WTC11 (cell line): Measurements from ENCODE around the gene LSM3. TPM values are rescaled to one million over a fixed set of nuclear protein-coding genes. Genes with fewer than 3 reads are reported as not detected.
A peak's percentile ranks its signal among the peaks of the same experiment; 100 is the strongest.

Source experiments
- ATAC-seq: fragments of 200-7000 bp; cut with Tn5 transposase; 2 replicates; pipeline ENCODE4 v1.10.0; 2021; ENCODE audit warnings: mild to moderate bottlenecking, moderate library complexity
- CTCF ChIA-PET: fragments of 300-600 bp; sonication (Branson Sonifier 250); formaldehyde crosslinking; loops from one replicate; lab custom pipeline; 2021; ENCODE audit warnings: antibody characterized with exemption; lab: Charles Lee
- POLR2A ChIA-PET: fragments of 350-600 bp; sonication (Branson Sonifier 250); formaldehyde crosslinking; loops from one replicate; lab custom pipeline; 2021; ENCODE audit warnings: antibody characterized with exemption; lab: Charles Lee
- DNase-seq: peaks from one replicate; pipeline ENCODE4 v3.0.0; 2021; ENCODE audit warnings: low spot score
- H3K27ac Mint-ChIP-seq: 2 replicates; pipeline ENCODE4 v1.8.0; 2021; ENCODE audit warnings: mixed read lengths
- H3K27me3 Mint-ChIP-seq: 2 replicates; pipeline ENCODE4 v1.8.0; 2021; ENCODE audit warnings: low read depth, mild to moderate bottlenecking, moderate library complexity, mixed read lengths
- H3K36me3 Mint-ChIP-seq: 2 replicates; pipeline ENCODE4 v1.8.0; 2021; ENCODE audit warnings: mixed read lengths
- H3K4me1 Mint-ChIP-seq: 2 replicates; pipeline ENCODE4 v1.8.0; 2022; ENCODE audit warnings: mixed read lengths
- H3K4me3 Mint-ChIP-seq: 2 replicates; pipeline ENCODE4 v1.8.0; 2021; ENCODE audit warnings: mild to moderate bottlenecking, moderate library complexity, mixed read lengths
- H3K9me3 Mint-ChIP-seq: 2 replicates; pipeline ENCODE4 v1.8.0; 2021; ENCODE audit warnings: mixed read lengths
- E2F5 ChIP-seq: sonication (generic); formaldehyde crosslinking; IDR thresholded peaks from 2 replicates; pipeline ENCODE4 v1.8.1; 2022; ENCODE audit warnings: mild to moderate bottlenecking, moderate library complexity, missing genetic modification reagents
- ESRRA ChIP-seq: sonication (generic); formaldehyde crosslinking; IDR thresholded peaks from 2 replicates; pipeline ENCODE4 v1.8.1; 2022; ENCODE audit warnings: mild to moderate bottlenecking, missing genetic modification reagents, borderline replicate concordance
- FOXJ3 ChIP-seq: sonication (generic); formaldehyde crosslinking; IDR thresholded peaks from 2 replicates; pipeline ENCODE4 v1.9.0; 2021; ENCODE audit warnings: missing genetic modification reagents, mild to moderate bottlenecking, borderline replicate concordance
- FOXP1 ChIP-seq: sonication (generic); formaldehyde crosslinking; IDR thresholded peaks from 2 replicates; pipeline ENCODE4 v1.8.0; 2022; ENCODE audit warnings: missing genetic modification reagents, mild to moderate bottlenecking, moderate library complexity, borderline replicate concordance
- GABPB1 ChIP-seq: sonication (generic); formaldehyde crosslinking; IDR thresholded peaks from 2 replicates; pipeline ENCODE4 v1.8.1; 2023; ENCODE audit warnings: mild to moderate bottlenecking, missing genetic modification reagents
- NFATC4 ChIP-seq: fragments of 250-450 bp; sonication (Bioruptor Pico); IDR thresholded peaks from 2 replicates; pipeline ENCODE4 v1.9.0; 2021; ENCODE audit warnings: mild to moderate bottlenecking
- NFE2L1 ChIP-seq: sonication (generic); formaldehyde crosslinking; IDR thresholded peaks from 2 replicates; pipeline ENCODE4 v1.8.1; 2023; ENCODE audit warnings: missing genetic modification reagents
- NR3C1 ChIP-seq: sonication (generic); formaldehyde crosslinking; conservative IDR thresholded peaks from 2 replicates; pipeline ENCODE4 v1.8.1; 2023; ENCODE audit warnings: low read depth, mild to moderate bottlenecking, missing genetic modification reagents
- PRRX2 ChIP-seq: fragments of 250-450 bp; sonication (Bioruptor Pico); IDR thresholded peaks from 2 replicates; pipeline ENCODE4 v1.8.0; 2021; ENCODE audit warnings: mild to moderate bottlenecking
- RELA ChIP-seq: sonication (generic); formaldehyde crosslinking; IDR thresholded peaks from 2 replicates; pipeline ENCODE4 v1.8.1; 2022; ENCODE audit warnings: missing genetic modification reagents, mild to moderate bottlenecking, borderline replicate concordance
- SMAD4 ChIP-seq: sonication (generic); formaldehyde crosslinking; IDR thresholded peaks from 2 replicates; pipeline ENCODE4 v1.8.0; 2022; ENCODE audit warnings: mild to moderate bottlenecking, missing genetic modification reagents
- SOX15 ChIP-seq: fragments of 250-450 bp; sonication (Bioruptor Pico); IDR thresholded peaks from 2 replicates; pipeline ENCODE4 v1.9.0; 2021; ENCODE audit warnings: mild to moderate bottlenecking
- SP1 ChIP-seq: sonication (generic); formaldehyde crosslinking; conservative IDR thresholded peaks from 2 replicates; pipeline ENCODE4 v1.8.1; 2022; ENCODE audit warnings: missing genetic modification reagents
- STAT6 ChIP-seq: sonication (generic); formaldehyde crosslinking; conservative IDR thresholded peaks from 2 replicates; pipeline ENCODE4 v1.8.1; 2023; ENCODE audit warnings: mild to moderate bottlenecking, low read depth, missing genetic modification reagents, moderate library complexity
- TEAD1 ChIP-seq: sonication (generic); formaldehyde crosslinking; IDR thresholded peaks from 2 replicates; pipeline ENCODE4 v1.8.0; 2022; ENCODE audit warnings: mild to moderate bottlenecking, missing genetic modification reagents
- TEAD4 ChIP-seq: sonication (generic); formaldehyde crosslinking; IDR thresholded peaks from 2 replicates; pipeline ENCODE4 v1.8.0; 2022; ENCODE audit warnings: mild to moderate bottlenecking, missing genetic modification reagents
- ZBTB21 ChIP-seq: sonication (generic); formaldehyde crosslinking; IDR thresholded peaks from 2 replicates; pipeline ENCODE4 v1.8.1; 2023; ENCODE audit warnings: mild to moderate bottlenecking, missing genetic modification reagents, borderline replicate concordance
- ZNF121 ChIP-seq: sonication (generic); formaldehyde crosslinking; IDR thresholded peaks from 2 replicates; pipeline ENCODE4 v1.8.0; 2023; ENCODE audit warnings: missing genetic modification reagents
- ZNF138 ChIP-seq: sonication (generic); formaldehyde crosslinking; conservative IDR thresholded peaks from 2 replicates; pipeline ENCODE4 v1.8.1; 2022; ENCODE audit warnings: mild to moderate bottlenecking, moderate library complexity, missing genetic modification reagents
- ZNF219 ChIP-seq: sonication (generic); formaldehyde crosslinking; IDR thresholded peaks from 2 replicates; pipeline ENCODE4 v1.8.0; 2023; ENCODE audit warnings: missing genetic modification reagents, mild to moderate bottlenecking, borderline replicate concordance
- ZNF317 ChIP-seq: sonication (generic); formaldehyde crosslinking; IDR thresholded peaks from 2 replicates; pipeline ENCODE4 v1.8.1; 2023; ENCODE audit warnings: low read depth, mild to moderate bottlenecking, moderate library complexity, missing genetic modification reagents, borderline replicate concordance
- ZNF396 ChIP-seq: fragments of 250-450 bp; sonication (Bioruptor Pico); IDR thresholded peaks from 2 replicates; pipeline ENCODE4 v1.8.0; 2021; ENCODE audit warnings: mild to moderate bottlenecking, moderate library complexity, borderline replicate concordance
- ZNF416 ChIP-seq: fragments of 250-450 bp; sonication (Bioruptor Pico); IDR thresholded peaks from 2 replicates; pipeline ENCODE4 v1.9.0; 2021; ENCODE audit warnings: mild to moderate bottlenecking, inconsistent platforms
- ZNF671 ChIP-seq: fragments of 250-450 bp; sonication (Bioruptor Pico); IDR thresholded peaks from 2 replicates; pipeline ENCODE4 v1.8.0; 2021; ENCODE audit warnings: mild to moderate bottlenecking
- total RNA-seq: library from RNA; stranded (reverse); gene quantifications from 3 replicates; pipeline ENCODE4 v1.2.3, GENCODE V29; 2021
- TF ChIP-seq, protein P1 (sequence below): sonication (generic); formaldehyde crosslinking; conservative IDR thresholded peaks from 2 replicates; pipeline ENCODE4 v1.8.1; 2022; ENCODE audit warnings: mild to moderate bottlenecking, missing genetic modification reagents
- TF ChIP-seq, protein P2 (sequence below): fragments of 250-450 bp; sonication (Bioruptor Pico); IDR thresholded peaks from 2 replicates; pipeline ENCODE4 v1.9.0; 2021; ENCODE audit warnings: mild to moderate bottlenecking
- TF ChIP-seq, protein P3 (sequence below): sonication (generic); formaldehyde crosslinking; IDR thresholded peaks from 2 replicates; pipeline ENCODE4 v1.8.1; 2022; ENCODE audit warnings: low read depth, mild to moderate bottlenecking, moderate library complexity, missing genetic modification reagents, borderline replicate concordance

Gene LSM3
- total RNA-seq, 1 experiment from 2014 or later = 21.4 TPM

DNA sequence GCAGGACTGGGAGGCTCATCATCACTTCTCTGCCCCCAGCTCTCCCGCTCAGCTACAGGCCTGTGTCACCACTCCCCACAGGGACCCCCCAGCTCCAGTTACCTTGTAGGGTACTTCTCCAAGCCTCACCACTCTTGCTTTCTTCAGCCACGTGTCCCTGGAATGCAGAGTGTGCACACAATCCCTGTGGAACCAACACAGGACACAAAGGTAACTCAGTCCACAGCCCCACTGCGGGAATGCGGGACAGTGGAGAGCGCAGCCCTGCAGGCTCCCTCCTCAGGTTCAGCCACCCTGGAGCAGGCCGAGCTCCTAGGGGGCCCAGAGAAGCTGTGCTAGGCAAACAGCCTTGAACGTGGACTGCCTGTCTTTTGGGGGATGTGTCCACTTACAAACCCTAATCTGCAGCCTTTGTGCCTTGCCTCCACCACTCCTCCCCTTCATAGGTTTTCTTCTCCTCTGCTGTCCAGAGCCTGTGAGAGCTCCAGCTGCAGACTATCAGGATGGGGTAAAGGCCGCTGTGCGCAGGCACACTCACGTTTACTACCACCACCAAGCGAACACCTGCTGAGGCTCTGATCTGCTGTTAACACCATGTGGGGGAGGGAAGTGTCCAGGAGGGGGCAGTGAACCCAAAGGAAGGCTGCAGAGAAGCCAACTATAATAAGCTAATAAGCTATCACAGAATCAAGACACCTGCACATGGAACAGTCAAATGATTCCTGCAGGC lies 26.2 kb upstream of the LSM3 start:
- H3K4me3 Mint-ChIP-seq = no peak overlapping the region
- POLR2A ChIA-PET = no interaction called here
- no peaks in the 10 kb centered on the region for H3K9me3 Mint-ChIP-seq
- TF ChIP-seq E2F5 (CRISPR knock-in tag) = no peak
- TF ChIP-seq ZBTB21 (CRISPR knock-in tag) = no peak
- TF ChIP-seq SP1 = no peak
- TF ChIP-seq, protein P1, sequence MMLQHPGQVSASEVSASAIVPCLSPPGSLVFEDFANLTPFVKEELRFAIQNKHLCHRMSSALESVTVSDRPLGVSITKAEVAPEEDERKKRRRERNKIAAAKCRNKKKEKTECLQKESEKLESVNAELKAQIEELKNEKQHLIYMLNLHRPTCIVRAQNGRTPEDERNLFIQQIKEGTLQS (CRISPR knock-in tag) = no peak
- TF ChIP-seq ZNF671 (CRISPR knock-in tag) = no peak
- TF ChIP-seq, protein P2, sequence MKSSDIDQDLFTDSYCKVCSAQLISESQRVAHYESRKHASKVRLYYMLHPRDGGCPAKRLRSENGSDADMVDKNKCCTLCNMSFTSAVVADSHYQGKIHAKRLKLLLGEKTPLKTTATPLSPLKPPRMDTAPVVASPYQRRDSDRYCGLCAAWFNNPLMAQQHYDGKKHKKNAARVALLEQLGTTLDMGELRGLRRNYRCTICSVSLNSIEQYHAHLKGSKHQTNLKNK = no peak
- no peak for TF ChIP-seq FOXP1 (CRISPR knock-in tag)
- no peak for TF ChIP-seq ZNF416 (CRISPR knock-in tag)
- TF ChIP-seq NFATC4 (CRISPR knock-in tag) = no peak
- TF ChIP-seq SMAD4 (CRISPR knock-in tag) = no peak
- TF ChIP-seq PRRX2 (CRISPR knock-in tag) = no peak
- TF ChIP-seq TEAD4 (CRISPR knock-in tag) = no peak
- no peak for TF ChIP-seq ZNF219
- TF ChIP-seq ZNF138 = no peak
- no peak for TF ChIP-seq RELA
- TF ChIP-seq NR3C1 = no peak
- TF ChIP-seq, protein P3, sequence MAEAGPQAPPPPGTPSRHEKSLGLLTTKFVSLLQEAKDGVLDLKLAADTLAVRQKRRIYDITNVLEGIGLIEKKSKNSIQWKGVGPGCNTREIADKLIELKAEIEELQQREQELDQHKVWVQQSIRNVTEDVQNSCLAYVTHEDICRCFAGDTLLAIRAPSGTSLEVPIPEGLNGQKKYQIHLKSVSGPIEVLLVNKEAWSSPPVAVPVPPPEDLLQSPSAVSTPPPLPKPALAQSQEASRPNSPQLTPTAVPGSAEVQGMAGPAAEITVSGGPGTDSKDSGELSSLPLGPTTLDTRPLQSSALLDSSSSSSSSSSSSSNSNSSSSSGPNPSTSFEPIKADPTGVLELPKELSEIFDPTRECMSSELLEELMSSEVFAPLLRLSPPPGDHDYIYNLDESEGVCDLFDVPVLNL (CRISPR knock-in tag) = no peak
- DNase-seq = no peak
- H3K36me3 Mint-ChIP-seq = peaks cover 23% of the 10 kb centered on the region
- H3K27me3 Mint-ChIP-seq = no peaks in the 10 kb centered on the region
- no peak overlapping the region for H3K27ac Mint-ChIP-seq
- peaks cover 14% of the 10 kb centered on the region for H3K4me1 Mint-ChIP-seq
- ATAC-seq = peak; percentile 13; the same call in 1 of the 2 replicates
- CTCF ChIA-PET = interaction anchor here (0.6 to 2.3 kb wide), 6 partner anchors 26 to 495 kb away, joined by 3 to 10 read pairs (median 4); partner anchors contain the start of gene XPC

DNA sequence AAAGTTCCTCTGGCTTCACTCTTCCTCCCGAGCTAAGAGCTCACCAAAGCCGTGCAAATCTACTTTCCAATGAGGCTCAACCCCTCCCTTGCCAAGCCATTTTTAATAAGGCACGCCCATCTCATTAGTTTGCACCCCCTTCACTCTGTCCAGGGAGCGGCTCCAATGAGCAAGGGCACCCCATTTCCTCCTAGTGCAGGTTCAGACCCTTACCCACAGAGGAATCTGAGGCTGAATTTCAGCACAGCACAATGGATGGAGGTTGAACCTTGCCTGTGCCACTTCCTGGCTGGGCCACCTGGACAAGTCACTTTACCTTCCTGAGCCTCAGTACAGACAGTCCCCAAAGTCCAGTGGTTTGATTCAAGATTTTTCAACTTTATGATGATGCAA lies 25.7 kb upstream of the LSM3 start:
- no peak for TF ChIP-seq NFE2L1
- TF ChIP-seq ZNF671 (CRISPR knock-in tag) = no peak
- TF ChIP-seq, protein P3 (CRISPR knock-in tag) = no peak
- TF ChIP-seq TEAD1 (CRISPR knock-in tag) = no peak
- TF ChIP-seq ESRRA = no peak
- TF ChIP-seq SOX15 = no peak
- TF ChIP-seq GABPB1 (CRISPR knock-in tag) = no peak
- TF ChIP-seq ZNF396 (CRISPR knock-in tag) = no peak
- no peak for TF ChIP-seq FOXJ3 (CRISPR knock-in tag)
- no peak for TF ChIP-seq STAT6 (CRISPR knock-in tag)
- no peak for TF ChIP-seq NFATC4 (CRISPR knock-in tag)
- TF ChIP-seq, protein P2 = no peak
- no peak for TF ChIP-seq ZNF317
- TF ChIP-seq ZNF121 (CRISPR knock-in tag) = no peak
- TF ChIP-seq, all 79 proteins: peak for 0
- ATAC-seq (no peak), DNase-seq (no peak)
- Mint-ChIP-seq H3K36me3 (peaks cover 27% of the 10 kb centered on the region), H3K4me3 (no peak overlapping the region), H3K4me1 (peaks cover 8% of the 10 kb centered on the region), H3K27ac (no peak overlapping the region), H3K9me3 (no peaks in the 10 kb centered on the region), H3K27me3 (no peaks in the 10 kb centered on the region)
- ChIA-PET POLR2A (no interaction called here), CTCF (interaction anchor here (0.6 to 2.3 kb wide), 6 partner anchors 25 to 495 kb away, joined by 3 to 10 read pairs (median 4); partner anchors contain the start of gene XPC)
